Stomach (tissue), 9 donors: Measurements from ENCODE around the gene C10orf105. TPM values are rescaled to one million over a fixed set of nuclear protein-coding genes. Genes with fewer than 3 reads are reported as not detected.

Experiments used
- DNase-seq, 2 donors: peaks; one replicate each; pipeline versions ENCODE4 v3.0.0 to v3.0.0-alpha.2; 2013 to 2019
- H3K27ac ChIP-seq, 5 donors: fragments of 200-600 bp in 4 of 5; sonication (generic) in 4 of 5; one replicate each; pipeline ENCODE4 v1.5.1; 2013 to 2019; ENCODE audit warnings: mild to moderate bottlenecking in 1 of 5, moderate library complexity in 1 of 5
- H3K27me3 ChIP-seq, 3 donors: fragments of 200-600 bp; sonication (generic); one replicate each; pipeline ENCODE4 v1.5.1; 2017 to 2019; ENCODE audit warnings: mixed run types in 1 of 3
- H3K36me3 ChIP-seq, 4 donors: fragments of 200-600 bp; sonication (generic); 1 replicate in 3 of 4; 2 replicates in 1 of 4; pipeline ENCODE4 v1.5.1; 2016 to 2019
- H3K4me1 ChIP-seq, 4 donors: fragments of 200-600 bp; sonication (generic); one replicate each; pipeline ENCODE4 v1.5.1; 2016 to 2019
- H3K4me3 ChIP-seq, 4 donors: fragments of 200-600 bp; sonication (generic) in 3 of 4; one replicate each; pipeline ENCODE4 v1.5.1; 2016 to 2019; ENCODE audit warnings: mild to moderate bottlenecking in 1 of 4
- H3K9me3 ChIP-seq, 4 donors: fragments of 200-600 bp; sonication (generic); one replicate each; pipeline ENCODE4 v1.5.1; 2016 to 2019
- EP300 ChIP-seq: sonication (generic); formaldehyde crosslinking; IDR thresholded peaks from one replicate; pipeline ENCODE4 v1.6.1; 2017; ENCODE audit warnings: antibody characterized with exemption
- POLR2A ChIP-seq, 4 donors: fragments of 450-650 bp; IDR thresholded peaks; one replicate each; pipeline ENCODE4 v1.6.1; 2016; ENCODE audit warnings: antibody characterized with exemption in 4 of 4, control low read depth in 2 of 4, mild to moderate bottlenecking in 1 of 4, moderate library complexity in 1 of 4
- POLR2AphosphoS5 ChIP-seq, 3 donors: sonication (generic); formaldehyde crosslinking; IDR thresholded peaks; one replicate each; pipeline ENCODE4 v1.6.1; 2016; ENCODE audit warnings: antibody characterized with exemption in 3 of 3
- WGBS, 5 donors: extraction: QIAGEN DNeasy Blood & Tissue Kit in 3 of 5; methylation state at CpG; one replicate each; pipeline versions ENCODE4 v1.1.5 to v1.1.7; 2013 to 2018; 5-methylcytosine and 5-hydroxymethylcytosine counted together
- intact Hi-C: fragments of 100-400 bp; cut with DNase I; formaldehyde crosslinking; loops from one replicate; pipeline ENCODE4 v1.15.1; 2023; ENCODE audit warnings: low total_unique reads
- polyA plus RNA-seq, 3 donors: library from polyadenylated mRNA; stranded (reverse); fragments of 200-250 nt; gene quantifications; one replicate each; pipeline ENCODE4 v1.2.3, GENCODE V29; 2013
- total RNA-seq, 5 donors: library from RNA; depleted of rRNA; stranded (reverse); fragments of >200 nt; gene quantifications; one replicate each; pipeline versions ENCODE4 v1.1.0 to v1.2.3, GENCODE V29; 2014 to 2016
- TF ChIP-seq, protein P1 (sequence below), 7 experiments: fragments of 450-650 bp in 4 of 7; fragments of 200-600 bp in 3 of 7; sonication (generic) in 3 of 7; IDR thresholded peaks; one replicate each; pipeline ENCODE4 v1.5.1; 2016 to 2019; ENCODE audit warnings: antibody characterized with exemption in 7 of 7, control low read depth in 2 of 7, mild to moderate bottlenecking in 1 of 7
- donor health status: healthy with polysubstance abuse.
- donor health status: Bipolar disorder and iron deficiency.
- donor health status: healthy.

The C10orf105 gene
- total and polyA plus RNA-seq, 8 donors = 0.03 TPM; not detected in 7

DNA sequence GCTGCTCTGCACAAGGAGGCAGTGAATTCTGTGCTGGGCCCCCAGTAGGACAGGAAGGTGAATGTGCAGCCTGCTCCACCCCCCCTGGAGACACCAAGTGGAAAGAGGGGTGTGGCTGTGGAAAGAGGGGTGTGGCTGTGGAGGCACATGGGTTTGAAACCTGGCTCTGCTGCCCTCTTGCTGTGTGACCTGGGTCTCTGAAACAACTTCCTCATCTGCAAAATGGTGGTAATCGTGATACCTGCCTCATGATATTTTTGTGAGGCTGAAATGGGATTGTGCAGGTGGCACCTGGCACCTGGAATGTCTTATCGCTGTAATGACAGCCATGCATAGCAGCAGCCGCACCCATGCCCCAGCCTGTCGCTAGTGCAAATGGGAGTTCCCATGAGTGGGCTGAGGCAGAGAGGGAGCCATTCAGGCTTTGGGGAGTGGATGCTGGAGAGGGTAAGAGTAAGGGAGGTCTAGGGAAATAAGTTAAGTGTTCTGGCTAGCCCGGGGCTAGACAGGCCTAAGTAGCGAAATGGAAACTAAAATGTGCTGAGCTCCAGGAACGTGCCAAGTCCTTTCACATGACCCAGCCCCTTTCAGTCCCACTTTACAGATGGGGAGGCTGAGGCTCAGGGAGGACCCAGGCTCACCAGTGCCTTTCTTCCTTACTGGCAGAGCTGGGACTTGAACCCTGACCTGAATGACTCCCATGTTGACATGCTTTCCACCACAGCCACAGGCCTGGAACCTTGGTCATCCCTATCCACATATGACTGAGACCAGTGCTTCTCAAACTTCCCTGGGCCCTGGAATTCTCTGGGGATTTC, 35.0 kb downstream of the C10orf105 start:
- TF ChIP-seq POLR2A (IDR thresholded peaks at IDR 0.05) (no peak), EP300 (no peak), POLR2AphosphoS5 (IDR thresholded peaks at IDR 0.05) (no peak)
- TF ChIP-seq, protein P1, sequence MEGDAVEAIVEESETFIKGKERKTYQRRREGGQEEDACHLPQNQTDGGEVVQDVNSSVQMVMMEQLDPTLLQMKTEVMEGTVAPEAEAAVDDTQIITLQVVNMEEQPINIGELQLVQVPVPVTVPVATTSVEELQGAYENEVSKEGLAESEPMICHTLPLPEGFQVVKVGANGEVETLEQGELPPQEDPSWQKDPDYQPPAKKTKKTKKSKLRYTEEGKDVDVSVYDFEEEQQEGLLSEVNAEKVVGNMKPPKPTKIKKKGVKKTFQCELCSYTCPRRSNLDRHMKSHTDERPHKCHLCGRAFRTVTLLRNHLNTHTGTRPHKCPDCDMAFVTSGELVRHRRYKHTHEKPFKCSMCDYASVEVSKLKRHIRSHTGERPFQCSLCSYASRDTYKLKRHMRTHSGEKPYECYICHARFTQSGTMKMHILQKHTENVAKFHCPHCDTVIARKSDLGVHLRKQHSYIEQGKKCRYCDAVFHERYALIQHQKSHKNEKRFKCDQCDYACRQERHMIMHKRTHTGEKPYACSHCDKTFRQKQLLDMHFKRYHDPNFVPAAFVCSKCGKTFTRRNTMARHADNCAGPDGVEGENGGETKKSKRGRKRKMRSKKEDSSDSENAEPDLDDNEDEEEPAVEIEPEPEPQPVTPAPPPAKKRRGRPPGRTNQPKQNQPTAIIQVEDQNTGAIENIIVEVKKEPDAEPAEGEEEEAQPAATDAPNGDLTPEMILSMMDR (IDR thresholded peaks at IDR 0.05) = no peak
- WGBS, 5 donors = 58 to 78% (median 70%) methylated on average over 7 of the region's 7 CpGs
- Histone ChIP-seq H3K4me1 (peaks cover 0 to 8% (median 2%) of the 10 kb centered on the region in 4 donors), H3K36me3 (no peaks in the 10 kb centered on the region), H3K27ac (no peak overlapping the region), H3K9me3 (no peaks in the 10 kb centered on the region), H3K27me3 (no peaks in the 10 kb centered on the region), H3K4me3 (no peak overlapping the region)
- intact Hi-C loops = no loop called here
- no peak for DNase-seq

- DNase-seq = no peak
- H3K4me1 ChIP-seq = peaks cover 0 to 8% (median 2%) of the 10 kb centered on the region in 4 donors
- no peak overlapping the region for H3K4me3 ChIP-seq
- H3K27ac ChIP-seq = no peak overlapping the region
- 74 to 85% (median 82%) methylated on average over 7 of the region's 7 CpGs for WGBS, 5 donors
- H3K27me3 ChIP-seq = no peaks in the 10 kb centered on the region
- H3K9me3 ChIP-seq = no peaks in the 10 kb centered on the region
- intact Hi-C loops = no loop called here
- TF ChIP-seq POLR2A (IDR thresholded peaks at IDR 0.05) (no peak), POLR2AphosphoS5 (IDR thresholded peaks at IDR 0.05) (no peak), EP300 (no peak)
- TF ChIP-seq, protein P1 (IDR thresholded peaks at IDR 0.05) = no peak
- no peaks in the 10 kb centered on the region for H3K36me3 ChIP-seq
These were observed 36.3 kb downstream of the C10orf105 start for GRCh38 chr10:71683301-71683700.

- intact Hi-C loops = no loop called here
- no peaks in the 10 kb centered on the region for H3K27me3 ChIP-seq
- no peak for TF ChIP-seq POLR2A (IDR thresholded peaks at IDR 0.05)
- no peak for TF ChIP-seq EP300
- TF ChIP-seq, protein P1 (IDR thresholded peaks at IDR 0.05) = no peak
- no peak for TF ChIP-seq POLR2AphosphoS5 (IDR thresholded peaks at IDR 0.05)
- H3K9me3 ChIP-seq = no peaks in the 10 kb centered on the region
- no peak overlapping the region for H3K27ac ChIP-seq
- no peak overlapping the region for H3K4me3 ChIP-seq
- no peak for DNase-seq
- 82 to 94% (median 88%) methylated on average over 3 to 5 of the region's 5 CpGs for WGBS, 5 donors
- H3K4me1 ChIP-seq = peaks cover 0 to 8% (median 2%) of the 10 kb centered on the region in 4 donors
- no peaks in the 10 kb centered on the region for H3K36me3 ChIP-seq
These were observed 37.6 kb downstream of the C10orf105 start for GRCh38 chr10:71681977-71682376.

GRCh38 chr10:71679425-71679824, 40.2 kb downstream of the C10orf105 start:
- intact Hi-C loops = no loop called here
- Histone ChIP-seq H3K4me3 (no peak overlapping the region), H3K36me3 (no peaks in the 10 kb centered on the region), H3K27ac (no peak overlapping the region), H3K9me3 (no peaks in the 10 kb centered on the region), H3K27me3 (no peaks in the 10 kb centered on the region), H3K4me1 (peaks cover 0 to 4% (median 1%) of the 10 kb centered on the region in 4 donors)
- no peak for DNase-seq
- 68 to 80% (median 78%) methylated on average over 8 to 9 of the region's 9 CpGs for WGBS, 5 donors
- TF ChIP-seq EP300 = no peak
- TF ChIP-seq POLR2AphosphoS5 (IDR thresholded peaks at IDR 0.05) = no peak
- TF ChIP-seq POLR2A (IDR thresholded peaks at IDR 0.05) = no peak
- TF ChIP-seq, protein P1 (IDR thresholded peaks at IDR 0.05) = no peak
